HG03457 (cell line): ENCODE data around the gene RPL13.

Experiments used
- ATAC-seq: cut with Tn5 transposase; IDR thresholded peaks from one replicate; pipeline ENCODE4 v1.9.1; 2021; ENCODE audit warnings: moderate number of reproducible peaks; ENCODE audit not compliant: unreplicated experiment

RPL13 gene

GRCh38 chr16:89596061-89596689, 35.7 kb downstream of the RPL13 start:
- ATAC-seq, result no peak

- ATAC-seq, result no peak
These were observed 36.6 kb downstream of the RPL13 start for GRCh38 chr16:89596957-89597649.

GRCh38 chr16:89598199-89598598, 37.7 kb downstream of the RPL13 start:
- no peak for ATAC-seq

GRCh38 chr16:89599451-89599858, 39.0 kb downstream of the RPL13 start:
- ATAC-seq, result no peak

GRCh38 chr16:89599902-89600301, 39.4 kb downstream of the RPL13 start:
- no peak for ATAC-seq

- no peak for ATAC-seq
These were observed 39.9 kb downstream of the RPL13 start for GRCh38 chr16:89600427-89600826.

- no peak for ATAC-seq
These were observed 40.5 kb downstream of the RPL13 start for GRCh38 chr16:89600956-89601355.

GRCh38 chr16:89601906-89602272, 41.4 kb downstream of the RPL13 start:
- no peak for ATAC-seq

- no peak for ATAC-seq
These were observed 41.9 kb downstream of the RPL13 start for GRCh38 chr16:89602273-89602951.

GRCh38 chr16:89602952-89603590, 42.6 kb downstream of the RPL13 start:
- ATAC-seq, result no peak

GRCh38 chr16:89604764-89605163, 44.3 kb downstream of the RPL13 start:
- ATAC-seq, result no peak

- no peak for ATAC-seq
These were observed 44.9 kb downstream of the RPL13 start for GRCh38 chr16:89605186-89605970.

- ATAC-seq, result no peak
These were observed 45.5 kb downstream of the RPL13 start for GRCh38 chr16:89606006-89606405.

GRCh38 chr16:89607453-89607852, 47.0 kb downstream of the RPL13 start:
- no peak for ATAC-seq

- ATAC-seq, result no peak
These were observed 47.7 kb downstream of the RPL13 start for GRCh38 chr16:89607937-89608740.

GRCh38 chr16:89610108-89610453, 49.6 kb downstream of the RPL13 start:
- no peak for ATAC-seq

- ATAC-seq, result no peak
These were observed 52.1 kb downstream of the RPL13 start for GRCh38 chr16:89612415-89613166.

- no peak for ATAC-seq
These were observed 52.9 kb downstream of the RPL13 start, which contains the start of gene DPEP1 for GRCh38 chr16:89613231-89613953. DPEP1 (plus strand) TSS chr16:89613642; CDS start chr16:89630411, 16,769 bp downstream.
